WI38 (cell line): Measurements from ENCODE around the gene CIAO3.

Experiments used
- H3K4me3 ChIP-seq: 2 replicates; pipeline ENCODE4 v1.5.1; 2011; ENCODE audit warnings: low read depth, mild to moderate bottlenecking, control low read depth, low read length
- TF ChIP-seq, protein P1 (sequence below): IDR thresholded peaks from 2 replicates; pipeline ENCODE4 v1.5.1; 2012; ENCODE audit warnings: low read depth, mild to moderate bottlenecking, control low read depth, low read length

The CIAO3 gene

DNA sequence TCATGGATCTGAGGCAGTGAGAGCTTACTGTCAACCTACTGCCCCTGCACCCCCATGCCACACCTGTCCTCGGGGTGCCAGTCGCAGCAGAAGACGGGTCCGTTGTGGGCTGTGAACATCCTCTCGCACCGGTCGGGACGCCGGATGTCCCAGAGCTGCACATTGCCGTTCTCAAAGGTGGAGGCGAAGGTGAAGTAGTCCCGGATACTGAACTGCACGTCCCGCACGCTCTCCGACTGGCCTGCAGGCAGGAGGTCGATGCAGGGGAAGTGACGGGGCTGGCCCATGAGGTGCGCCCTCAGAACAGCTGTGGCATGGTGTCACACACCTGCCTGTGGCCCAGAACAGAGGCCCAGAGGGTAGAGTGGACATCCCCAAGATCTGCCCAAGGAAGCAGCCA lies 53.3 kb downstream of the CIAO3 start:
- TF ChIP-seq, protein P1, sequence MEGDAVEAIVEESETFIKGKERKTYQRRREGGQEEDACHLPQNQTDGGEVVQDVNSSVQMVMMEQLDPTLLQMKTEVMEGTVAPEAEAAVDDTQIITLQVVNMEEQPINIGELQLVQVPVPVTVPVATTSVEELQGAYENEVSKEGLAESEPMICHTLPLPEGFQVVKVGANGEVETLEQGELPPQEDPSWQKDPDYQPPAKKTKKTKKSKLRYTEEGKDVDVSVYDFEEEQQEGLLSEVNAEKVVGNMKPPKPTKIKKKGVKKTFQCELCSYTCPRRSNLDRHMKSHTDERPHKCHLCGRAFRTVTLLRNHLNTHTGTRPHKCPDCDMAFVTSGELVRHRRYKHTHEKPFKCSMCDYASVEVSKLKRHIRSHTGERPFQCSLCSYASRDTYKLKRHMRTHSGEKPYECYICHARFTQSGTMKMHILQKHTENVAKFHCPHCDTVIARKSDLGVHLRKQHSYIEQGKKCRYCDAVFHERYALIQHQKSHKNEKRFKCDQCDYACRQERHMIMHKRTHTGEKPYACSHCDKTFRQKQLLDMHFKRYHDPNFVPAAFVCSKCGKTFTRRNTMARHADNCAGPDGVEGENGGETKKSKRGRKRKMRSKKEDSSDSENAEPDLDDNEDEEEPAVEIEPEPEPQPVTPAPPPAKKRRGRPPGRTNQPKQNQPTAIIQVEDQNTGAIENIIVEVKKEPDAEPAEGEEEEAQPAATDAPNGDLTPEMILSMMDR: no peak
- H3K4me3 ChIP-seq: no peak overlapping the region

- no peak overlapping the region for H3K4me3 ChIP-seq
- TF ChIP-seq, protein P1: no peak
Measured at GRCh38 chr16:686459-687260, 54.1 kb downstream of the CIAO3 start.

GRCh38 chr16:685967-686366 lies 54.8 kb downstream of the CIAO3 start:
- TF ChIP-seq, protein P1: peak; percentile 29; the same call in 1 of the 2 replicates
- H3K4me3 ChIP-seq: no peak overlapping the region

- TF ChIP-seq, protein P1: no peak
- H3K4me3 ChIP-seq: no peak overlapping the region
Measured at GRCh38 chr16:684961-685696, 55.7 kb downstream of the CIAO3 start.

- TF ChIP-seq, protein P1: no peak
- H3K4me3 ChIP-seq: peak within 1 kb of the TSS; percentile 54
Measured at GRCh38 chr16:684071-684794, 56.6 kb downstream of the CIAO3 start, which contains the start of gene JMJD8. TSS of gene JMJD8 (minus strand) at chr16:684334. CDS start at chr16:684319, 15 bp downstream.

DNA sequence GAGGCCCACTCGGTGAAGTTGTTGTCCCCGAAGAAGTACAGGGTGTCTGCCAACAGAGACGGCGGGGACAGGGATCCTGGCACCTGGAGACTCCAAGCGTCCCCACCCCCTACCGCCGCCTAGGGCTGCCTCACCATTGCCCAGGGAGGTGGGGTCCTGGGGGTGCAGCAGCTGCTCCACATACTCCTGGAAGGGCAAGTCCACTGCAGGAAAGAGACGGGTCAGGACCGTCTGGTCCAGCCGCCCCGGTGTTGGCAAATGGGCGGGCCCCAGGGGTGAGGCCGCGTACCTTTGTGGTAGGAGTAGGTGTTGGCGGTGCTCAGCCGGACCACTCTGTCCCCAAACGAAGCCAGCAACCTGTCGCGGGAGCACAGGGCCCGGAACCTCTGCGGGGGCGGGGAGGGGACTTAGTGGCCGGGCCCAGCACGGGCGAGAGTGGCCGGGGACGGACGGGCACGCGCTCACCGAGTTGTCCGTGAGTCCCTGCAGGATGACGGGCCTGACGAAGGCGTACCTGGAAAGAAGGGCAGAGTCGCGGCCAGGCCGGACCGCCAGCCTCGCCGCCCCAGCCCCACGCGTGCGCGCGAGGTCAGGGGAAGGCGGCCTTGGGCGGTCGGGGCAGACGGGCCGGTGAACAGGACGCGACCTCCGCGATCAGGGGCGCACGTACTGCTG lies 57.3 kb downstream of the CIAO3 start:
- H3K4me3 ChIP-seq: peak overlapping the region; percentile 54
- TF ChIP-seq, protein P1: no peak
